HG03460 (cell line): ENCODE data around the gene DIS3L2.
"Not testable (repeated sequence)": the region's sequence is repeated elsewhere in the genome, so short reads cannot be mapped to it uniquely, and the experiment has no call there.

Experiments used
- ATAC-seq: cut with Tn5 transposase; IDR thresholded peaks from one replicate; pipeline ENCODE4 v1.9.1; 2021; ENCODE audit not compliant: unreplicated experiment

Gene DIS3L2

GRCh38 chr2:232316461-232317330 is 355.2 kb downstream of the DIS3L2 start:
- ATAC-seq = no peak

GRCh38 chr2:232318169-232318855 is 356.8 kb downstream of the DIS3L2 start:
- ATAC-seq = no peak

- ATAC-seq = no peak
Measured at GRCh38 chr2:232319067-232319802, 357.7 kb downstream of the DIS3L2 start.

- no peak for ATAC-seq
Measured at GRCh38 chr2:232319803-232320442, 358.4 kb downstream of the DIS3L2 start.

- ATAC-seq = no peak
Measured at GRCh38 chr2:232320443-232320803, 358.9 kb downstream of the DIS3L2 start.

- ATAC-seq = no peak
Measured at GRCh38 chr2:232321156-232321816, 359.8 kb downstream of the DIS3L2 start.

- ATAC-seq = no peak
Measured at GRCh38 chr2:232321817-232322559, 360.5 kb downstream of the DIS3L2 start.

- ATAC-seq = no peak
Measured at GRCh38 chr2:232322560-232323327, 361.2 kb downstream of the DIS3L2 start.

GRCh38 chr2:232323328-232323650 is 361.8 kb downstream of the DIS3L2 start:
- ATAC-seq = no peak

GRCh38 chr2:232323967-232324366 is 362.5 kb downstream of the DIS3L2 start:
- ATAC-seq = not testable (repeated sequence)

- ATAC-seq = no peak
Measured at GRCh38 chr2:232324778-232325177, 363.3 kb downstream of the DIS3L2 start.

GRCh38 chr2:232325324-232326273 is 364.1 kb downstream of the DIS3L2 start:
- no peak for ATAC-seq

GRCh38 chr2:232326274-232327104 is 365.0 kb downstream of the DIS3L2 start:
- ATAC-seq = not testable (repeated sequence)

GRCh38 chr2:232327105-232328031 is 365.9 kb downstream of the DIS3L2 start:
- peak; percentile 59 for ATAC-seq

- no peak for ATAC-seq
Measured at GRCh38 chr2:232328032-232328422, 366.5 kb downstream of the DIS3L2 start.
